Measurements from ENCODE around the gene P2RY4.
"Not testable (repeated sequence)": the region's sequence is repeated elsewhere in the genome, so short reads cannot be mapped to it uniquely, and the experiment has no call there.

Gene P2RY4

DNA sequence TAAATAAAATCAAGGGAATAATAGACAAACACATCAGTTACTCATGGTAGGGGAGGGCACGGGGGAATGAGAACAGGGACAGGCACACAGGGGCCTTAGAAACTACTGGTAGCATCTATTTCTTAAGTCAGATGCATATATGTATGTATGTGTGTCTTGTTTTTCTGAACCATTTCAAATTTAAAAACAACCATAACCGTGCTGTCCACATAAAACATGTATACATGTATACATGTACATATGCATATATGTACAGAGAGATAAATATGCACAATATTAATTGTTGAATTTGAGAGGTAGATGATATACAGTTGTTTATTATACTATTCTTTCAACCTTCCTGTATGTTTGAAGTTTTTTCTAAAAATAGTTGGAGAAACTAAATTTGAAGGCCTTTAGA, 33.3 kb downstream of the P2RY4 start:
- DNase-seq (ENCODE audit: low read depth), result no peak
- H3K4me3 ChIP-seq (ENCODE audit: low read depth, low read length), result no peak overlapping the region
- TF ChIP-seq, protein P1, sequence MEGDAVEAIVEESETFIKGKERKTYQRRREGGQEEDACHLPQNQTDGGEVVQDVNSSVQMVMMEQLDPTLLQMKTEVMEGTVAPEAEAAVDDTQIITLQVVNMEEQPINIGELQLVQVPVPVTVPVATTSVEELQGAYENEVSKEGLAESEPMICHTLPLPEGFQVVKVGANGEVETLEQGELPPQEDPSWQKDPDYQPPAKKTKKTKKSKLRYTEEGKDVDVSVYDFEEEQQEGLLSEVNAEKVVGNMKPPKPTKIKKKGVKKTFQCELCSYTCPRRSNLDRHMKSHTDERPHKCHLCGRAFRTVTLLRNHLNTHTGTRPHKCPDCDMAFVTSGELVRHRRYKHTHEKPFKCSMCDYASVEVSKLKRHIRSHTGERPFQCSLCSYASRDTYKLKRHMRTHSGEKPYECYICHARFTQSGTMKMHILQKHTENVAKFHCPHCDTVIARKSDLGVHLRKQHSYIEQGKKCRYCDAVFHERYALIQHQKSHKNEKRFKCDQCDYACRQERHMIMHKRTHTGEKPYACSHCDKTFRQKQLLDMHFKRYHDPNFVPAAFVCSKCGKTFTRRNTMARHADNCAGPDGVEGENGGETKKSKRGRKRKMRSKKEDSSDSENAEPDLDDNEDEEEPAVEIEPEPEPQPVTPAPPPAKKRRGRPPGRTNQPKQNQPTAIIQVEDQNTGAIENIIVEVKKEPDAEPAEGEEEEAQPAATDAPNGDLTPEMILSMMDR (IDR thresholded peaks at IDR 0.05; ENCODE audit: control insufficient read depth, extremely low read depth, insufficient read depth), result no peak

DNA sequence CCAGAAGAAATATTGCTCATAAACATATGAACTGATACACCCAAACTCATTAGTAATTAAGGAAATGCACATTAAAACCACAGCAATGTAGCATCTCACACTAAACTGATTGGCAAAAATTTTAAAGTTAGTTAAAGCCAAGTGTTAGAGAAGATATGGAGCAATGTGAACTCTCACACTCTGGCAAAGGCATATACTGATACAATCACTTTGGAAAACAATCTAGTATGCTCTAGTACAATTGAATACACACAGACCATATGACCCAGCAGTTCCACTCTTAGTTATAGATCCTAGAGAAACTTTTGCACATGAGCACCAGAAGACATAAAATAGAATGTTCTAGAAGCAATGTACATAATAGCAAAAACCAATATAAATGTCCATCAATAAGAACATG, 34.0 kb downstream of the P2RY4 start:
- TF ChIP-seq, protein P1 (IDR thresholded peaks at IDR 0.05; ENCODE audit: control insufficient read depth, extremely low read depth, insufficient read depth), result no peak
- no peak for DNase-seq (ENCODE audit: low read depth)
- no peak overlapping the region for H3K4me3 ChIP-seq (ENCODE audit: low read depth, low read length)

DNA sequence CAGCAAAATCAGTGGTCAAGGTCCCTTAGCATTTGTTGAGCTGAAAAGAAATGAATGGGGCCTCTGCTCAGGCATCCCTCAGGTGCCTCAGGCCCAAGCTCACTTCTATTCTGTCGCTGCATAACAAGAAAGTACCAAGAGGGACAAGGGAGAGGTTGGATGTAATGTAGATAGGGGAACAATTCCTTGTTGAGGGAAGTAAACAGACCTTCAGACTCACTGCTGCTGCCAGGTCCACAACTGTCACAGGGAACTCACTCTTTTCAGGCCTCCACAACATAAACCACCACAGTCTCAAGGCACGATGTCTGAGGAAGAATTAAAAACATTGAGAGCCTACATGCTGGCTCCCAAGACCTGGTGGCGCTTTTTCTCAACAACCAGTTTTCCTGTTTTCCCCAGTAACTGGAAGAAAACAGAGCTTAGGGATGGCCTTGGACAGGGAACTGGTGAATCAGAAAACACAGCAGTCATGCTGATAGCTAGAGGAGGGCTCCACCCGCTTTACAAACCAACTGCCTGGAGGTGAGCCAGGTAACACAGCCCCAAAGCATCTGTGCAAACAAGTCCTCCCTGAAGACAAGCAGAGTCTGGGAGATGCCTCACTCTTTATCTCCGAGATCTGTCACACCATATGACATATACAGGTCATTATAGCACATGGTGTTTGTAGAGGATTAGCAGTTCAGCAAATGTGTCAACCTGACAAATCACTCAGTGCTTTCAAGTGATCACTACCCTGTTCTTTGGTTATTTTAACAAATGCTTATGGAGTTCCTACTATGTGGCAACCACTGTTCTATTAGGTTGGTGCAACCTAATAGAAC, 39.9 kb downstream of the P2RY4 start:
- DNase-seq (ENCODE audit: low read depth), result peak; percentile 95
- no peak overlapping the region for H3K4me3 ChIP-seq (ENCODE audit: low read depth, low read length)

DNA sequence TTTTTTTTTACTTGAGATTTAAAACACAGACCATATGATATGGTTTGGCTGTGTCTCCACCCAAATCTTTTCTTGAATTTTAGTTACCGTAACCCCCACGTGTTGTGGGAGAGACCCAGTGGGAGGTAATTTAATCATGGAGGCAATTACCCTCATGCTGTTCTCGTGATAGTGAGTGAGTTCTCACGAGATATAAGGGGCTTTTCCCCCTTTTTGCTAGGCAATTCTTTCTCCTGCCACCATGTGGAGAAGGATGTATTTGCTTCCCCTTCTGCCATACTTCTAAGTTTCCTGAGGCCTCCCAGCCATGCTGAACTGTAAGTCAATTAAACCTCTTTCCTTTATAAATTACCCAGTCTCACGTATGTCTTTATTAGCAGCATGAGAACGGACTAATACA, 50.4 kb downstream of the P2RY4 start:
- DNase-seq (ENCODE audit: low read depth); H3K4me3 ChIP-seq (ENCODE audit: low read depth, low read length): not testable (repeated sequence)

More for the DNA sequence above, 39.9 kb downstream of the P2RY4 start:
- TF ChIP-seq, protein P1 (IDR thresholded peaks at IDR 0.05; ENCODE audit: control insufficient read depth, extremely low read depth, insufficient read depth), result no peak

DNA sequence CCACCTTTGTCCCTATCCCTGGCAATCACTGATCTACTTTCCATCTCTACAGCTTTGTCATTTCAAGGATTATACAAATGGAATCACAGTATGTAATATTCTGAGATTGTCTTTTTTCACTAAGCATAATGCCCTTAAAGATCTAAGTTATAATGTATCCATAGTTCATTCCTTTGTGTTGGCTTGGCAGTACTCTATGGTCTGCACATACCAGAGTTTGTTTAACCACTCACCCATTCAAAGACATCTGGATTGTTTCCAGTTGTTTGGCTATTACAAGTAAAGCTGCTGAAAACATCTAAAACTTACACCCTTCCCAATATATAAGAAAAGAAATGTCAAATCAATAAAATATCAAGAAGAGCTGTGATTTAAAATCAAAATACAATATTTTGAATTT, 51.5 kb downstream of the P2RY4 start:
- no peak overlapping the region for H3K4me3 ChIP-seq (ENCODE audit: low read depth, low read length)
- DNase-seq (ENCODE audit: low read depth), result peak; percentile 19
- TF ChIP-seq, protein P1 (IDR thresholded peaks at IDR 0.05; ENCODE audit: control insufficient read depth, extremely low read depth, insufficient read depth), result no peak

Data from LNCaP clone FGC (cell line).